K562 (cell line): Measurements from ENCODE around the gene ALPP.

Experiments used
- RCOR1 ChIP-seq, 2 experiments: IDR thresholded peaks; 2 replicates each; pipeline ENCODE4 v1.6.1; 2012; ENCODE audit warnings: low read depth in 2 of 2, low read length in 2 of 2, borderline replicate concordance in 1 of 2, improper control_type of control experiment in 1 of 2
- SREBF2 ChIP-seq: sonication (generic); formaldehyde crosslinking; IDR thresholded peaks from 2 replicates; pipeline ENCODE4 v1.4.0; 2020; ENCODE audit warnings: mild to moderate bottlenecking, missing genetic modification reagents

DNA sequence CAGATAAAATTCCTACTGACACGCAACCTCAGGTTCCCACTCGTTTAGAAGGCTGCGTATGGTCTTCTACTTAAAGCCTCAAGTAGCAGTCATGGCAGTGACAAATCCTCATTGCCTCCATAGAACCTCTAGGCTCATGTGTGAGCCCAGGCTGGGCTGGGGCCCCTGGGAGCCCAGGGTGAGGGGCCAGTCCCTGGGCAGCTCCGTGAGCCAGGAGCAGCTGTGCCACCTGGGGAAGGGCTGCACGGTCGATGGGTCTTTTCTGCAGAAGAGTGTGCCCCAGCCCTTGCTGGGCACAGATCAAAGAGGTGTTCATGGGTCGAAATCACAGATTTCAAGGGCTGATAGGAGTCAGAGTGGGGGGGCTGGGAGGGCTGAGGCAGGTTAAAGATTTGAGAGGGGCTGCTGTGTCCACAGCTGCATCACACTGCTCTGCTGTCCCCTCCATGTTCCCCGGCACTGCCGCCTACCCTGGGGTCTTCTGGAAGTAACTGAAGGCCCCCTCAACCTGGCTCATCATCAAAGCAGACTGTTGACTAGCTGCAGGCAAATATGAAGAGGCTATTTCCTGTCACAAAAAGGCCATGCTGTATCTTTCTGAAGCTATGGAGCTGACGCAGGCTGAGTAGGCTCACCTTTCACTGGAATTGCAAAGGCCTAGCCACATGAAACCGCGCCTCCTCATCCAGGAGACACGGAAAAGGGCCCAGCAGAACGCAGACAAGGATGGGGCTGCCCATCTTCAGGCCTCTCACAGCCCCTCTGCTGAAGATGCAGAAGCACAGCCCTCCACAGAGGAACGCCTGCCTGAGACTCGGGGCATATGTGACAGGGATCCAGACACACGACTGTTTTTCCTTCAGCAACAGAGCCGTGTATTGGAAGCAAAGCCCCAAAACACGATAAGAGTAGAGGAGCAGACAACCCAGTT, 35.7 kb upstream of the ALPP start:
- TF ChIP-seq RCOR1 (IDR thresholded peaks at IDR 0.05; ENCODE audit: borderline replicate concordance in 1 of 2, low read depth in 2 of 2, low read length in 2 of 2) (no peak), SREBF2 (CRISPR knock-in tag) (no peak)
